Stomach (tissue), 4 donors: Measurements from ENCODE around the gene IGF1R.

Experiments used
- POLR2A ChIP-seq, 4 donors: fragments of 450-650 bp; IDR thresholded peaks; one replicate each; pipeline ENCODE4 v1.6.1; 2016; ENCODE audit warnings: antibody characterized with exemption in 4 of 4, control low read depth in 2 of 4, mild to moderate bottlenecking in 1 of 4, moderate library complexity in 1 of 4
- TF ChIP-seq, protein P1 (sequence below), 7 experiments: fragments of 450-650 bp in 4 of 7; fragments of 200-600 bp in 3 of 7; sonication (generic) in 3 of 7; IDR thresholded peaks; one replicate each; pipeline ENCODE4 v1.5.1; 2016 to 2019; ENCODE audit warnings: antibody characterized with exemption in 7 of 7, control low read depth in 2 of 7, mild to moderate bottlenecking in 1 of 7

- TF ChIP-seq, protein P1, sequence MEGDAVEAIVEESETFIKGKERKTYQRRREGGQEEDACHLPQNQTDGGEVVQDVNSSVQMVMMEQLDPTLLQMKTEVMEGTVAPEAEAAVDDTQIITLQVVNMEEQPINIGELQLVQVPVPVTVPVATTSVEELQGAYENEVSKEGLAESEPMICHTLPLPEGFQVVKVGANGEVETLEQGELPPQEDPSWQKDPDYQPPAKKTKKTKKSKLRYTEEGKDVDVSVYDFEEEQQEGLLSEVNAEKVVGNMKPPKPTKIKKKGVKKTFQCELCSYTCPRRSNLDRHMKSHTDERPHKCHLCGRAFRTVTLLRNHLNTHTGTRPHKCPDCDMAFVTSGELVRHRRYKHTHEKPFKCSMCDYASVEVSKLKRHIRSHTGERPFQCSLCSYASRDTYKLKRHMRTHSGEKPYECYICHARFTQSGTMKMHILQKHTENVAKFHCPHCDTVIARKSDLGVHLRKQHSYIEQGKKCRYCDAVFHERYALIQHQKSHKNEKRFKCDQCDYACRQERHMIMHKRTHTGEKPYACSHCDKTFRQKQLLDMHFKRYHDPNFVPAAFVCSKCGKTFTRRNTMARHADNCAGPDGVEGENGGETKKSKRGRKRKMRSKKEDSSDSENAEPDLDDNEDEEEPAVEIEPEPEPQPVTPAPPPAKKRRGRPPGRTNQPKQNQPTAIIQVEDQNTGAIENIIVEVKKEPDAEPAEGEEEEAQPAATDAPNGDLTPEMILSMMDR (IDR thresholded peaks at IDR 0.05): no peak
- no peak for TF ChIP-seq POLR2A (IDR thresholded peaks at IDR 0.05)
These were observed 278.7 kb downstream of the IGF1R start for GRCh38 chr15:98927022-98927421.
